Neural cell (in vitro differentiated cells): ENCODE data around the gene MARCHF7.

Experiments used
- EP300 ChIP-seq: fragments of 450-650 bp; conservative IDR thresholded peaks from 2 replicates; pipeline ENCODE4 v1.6.1; 2014; ENCODE audit warnings: antibody characterized with exemption, mild to moderate bottlenecking, moderate library complexity; ENCODE audit not compliant: poor library complexity, severe bottlenecking
- EZH2 ChIP-seq: fragments of 200-600, 300-800 bp; shearing (Covaris generic), sonication (generic); IDR thresholded peaks from 2 replicates; pipeline ENCODE4 v1.6.1; 2014; ENCODE audit warnings: antibody characterized with exemption, low read length, borderline replicate concordance, mild to moderate bottlenecking; ENCODE audit not compliant: insufficient read depth, poor library complexity, severe bottlenecking
- REST ChIP-seq: IDR thresholded peaks from 2 replicates; pipeline ENCODE4 v1.6.1; 2012; ENCODE audit warnings: borderline replicate concordance
- SMC3 ChIP-seq: fragments of 450-650 bp; conservative IDR thresholded peaks from 2 replicates; pipeline ENCODE4 v1.6.1; 2014; ENCODE audit warnings: antibody characterized with exemption, mild to moderate bottlenecking, moderate library complexity; ENCODE audit not compliant: poor library complexity
- TF ChIP-seq, protein P1 (sequence below): fragments of 450-650 bp; IDR thresholded peaks from 2 replicates; pipeline ENCODE4 v1.5.1; 2014; ENCODE audit warnings: antibody characterized with exemption, mild to moderate bottlenecking, moderate library complexity; ENCODE audit not compliant: poor library complexity, severe bottlenecking

DNA sequence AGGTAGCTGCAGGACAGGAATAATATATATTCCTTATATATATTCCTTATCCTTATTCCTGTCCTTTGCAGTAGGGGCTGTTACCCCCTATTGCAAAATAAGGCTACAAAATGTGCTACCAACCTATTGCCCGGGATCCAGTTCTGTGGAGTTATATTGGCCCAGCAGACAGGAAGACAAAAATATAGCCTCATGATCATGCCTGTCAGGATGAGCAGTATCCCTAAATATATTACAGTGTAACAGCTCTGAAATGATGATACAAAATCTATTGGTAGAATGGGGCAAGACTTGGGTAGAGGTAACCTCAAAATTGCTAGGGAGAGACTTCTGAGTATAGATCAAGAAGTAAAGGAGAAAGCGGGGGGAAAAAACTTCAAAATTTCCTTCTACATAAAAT, 31.6 kb upstream of the MARCHF7 start:
- TF ChIP-seq, protein P1, sequence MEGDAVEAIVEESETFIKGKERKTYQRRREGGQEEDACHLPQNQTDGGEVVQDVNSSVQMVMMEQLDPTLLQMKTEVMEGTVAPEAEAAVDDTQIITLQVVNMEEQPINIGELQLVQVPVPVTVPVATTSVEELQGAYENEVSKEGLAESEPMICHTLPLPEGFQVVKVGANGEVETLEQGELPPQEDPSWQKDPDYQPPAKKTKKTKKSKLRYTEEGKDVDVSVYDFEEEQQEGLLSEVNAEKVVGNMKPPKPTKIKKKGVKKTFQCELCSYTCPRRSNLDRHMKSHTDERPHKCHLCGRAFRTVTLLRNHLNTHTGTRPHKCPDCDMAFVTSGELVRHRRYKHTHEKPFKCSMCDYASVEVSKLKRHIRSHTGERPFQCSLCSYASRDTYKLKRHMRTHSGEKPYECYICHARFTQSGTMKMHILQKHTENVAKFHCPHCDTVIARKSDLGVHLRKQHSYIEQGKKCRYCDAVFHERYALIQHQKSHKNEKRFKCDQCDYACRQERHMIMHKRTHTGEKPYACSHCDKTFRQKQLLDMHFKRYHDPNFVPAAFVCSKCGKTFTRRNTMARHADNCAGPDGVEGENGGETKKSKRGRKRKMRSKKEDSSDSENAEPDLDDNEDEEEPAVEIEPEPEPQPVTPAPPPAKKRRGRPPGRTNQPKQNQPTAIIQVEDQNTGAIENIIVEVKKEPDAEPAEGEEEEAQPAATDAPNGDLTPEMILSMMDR, result no peak
- no peak for TF ChIP-seq EZH2
- no peak for TF ChIP-seq REST
- no peak for TF ChIP-seq SMC3
- no peak for TF ChIP-seq EP300
